ENCODE data around the gene KRT4. TPM values are rescaled to one million over a fixed set of nuclear protein-coding genes. Genes with fewer than 3 reads are reported as not detected.

The KRT4 gene
- total and polyA plus RNA-seq, 2 donors (not counting 3 experiments of a cell fraction or from before 2014, with no cell fraction given): not detected

GRCh38 chr12:52834727-52835001 lies 20.7 kb upstream of the KRT4 start:
- CTCF ChIA-PET: no interaction called here
- no TSS peak for BruUV-seq (replicated peaks)
- Histone ChIP-seq H3K36me3 (ENCODE audit: control insufficient read depth in 2 of 2, extremely low read depth in 1 of 2, insufficient read depth in 2 of 2, low read length in 2 of 2) (no peaks in the 10 kb centered on the region), H4K20me1 (replicated peaks; ENCODE audit: control insufficient read depth, extremely low read depth, insufficient read depth, low read length) (no peaks in the 10 kb centered on the region), H3K79me2 (ENCODE audit: control insufficient read depth, insufficient read depth, low read length) (no peaks in the 10 kb centered on the region), H3K4me3 (replicated peaks in 1 of 3; ENCODE audit: insufficient read depth in 1 of 3, low read depth in 1 of 3, low read length in 3 of 3) (no peak overlapping the region), H3K9me1 (replicated peaks; ENCODE audit: control insufficient read depth, extremely low read depth, insufficient read depth, low read length) (no peaks in the 10 kb centered on the region), H3K9me3 (replicated peaks; ENCODE audit: control insufficient read depth, insufficient read depth, low read length) (no peaks in the 10 kb centered on the region), H3K27ac (ENCODE audit: insufficient read depth, low read depth, low read length) (no peak overlapping the region), H3K4me1 (ENCODE audit: control insufficient read depth, extremely low read depth, insufficient read depth, low read length) (peaks cover 4% of the 10 kb centered on the region), H3K9ac (replicated peaks; ENCODE audit: extremely low read depth, insufficient read depth, low read length) (no peak overlapping the region), H3K27me3 (ENCODE audit: control insufficient read depth in 2 of 2, insufficient read depth in 2 of 2, low read length in 2 of 2) (peaks cover 2 to 3% of the 10 kb centered on the region in 2 experiments), H2AFZ (ENCODE audit: low read depth, low read length) (no peak overlapping the region), H3K4me2 (ENCODE audit: insufficient read depth, low read length) (no peak overlapping the region)
- no peak for DNase-seq (ENCODE audit: low read depth, low spot score)
- POLR2A ChIA-PET: no interaction called here
- intact Hi-C loops (cut with micrococcal nuclease) (no loop called here), dilution Hi-C loops (cut with MboI; ENCODE audit: extremely low pct_ligation_motif_present, low sequenced_read_pairs) (no loop called here)
- FAIRE-seq: no peak
- TF ChIP-seq, protein P1, sequence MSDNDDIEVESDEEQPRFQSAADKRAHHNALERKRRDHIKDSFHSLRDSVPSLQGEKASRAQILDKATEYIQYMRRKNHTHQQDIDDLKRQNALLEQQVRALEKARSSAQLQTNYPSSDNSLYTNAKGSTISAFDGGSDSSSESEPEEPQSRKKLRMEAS (IDR thresholded peaks at IDR 0.05; ENCODE audit: insufficient read depth, insufficient read length): no peak
- TF ChIP-seq MYC (IDR thresholded peaks at IDR 0.05; ENCODE audit: low read depth, low read length): no peak
- no peak for TF ChIP-seq JUN (IDR thresholded peaks at IDR 0.05; ENCODE audit: borderline replicate concordance, insufficient read depth, insufficient read length, low read depth)
- no peak for TF ChIP-seq POLR2A (IDR thresholded peaks at IDR 0.05; ENCODE audit: low read depth, low read length)
- no peak for TF ChIP-seq CTCF (IDR thresholded peaks at IDR 0.05; ENCODE audit: extremely low read depth in 1 of 2, insufficient read depth in 1 of 2, low read depth in 1 of 2, low read length in 2 of 2)
- TF ChIP-seq FOS (IDR thresholded peaks at IDR 0.05; ENCODE audit: borderline replicate concordance, insufficient read depth, low read length): no peak
- no peak for TF ChIP-seq POLR2AphosphoS5 (IDR thresholded peaks at IDR 0.05; ENCODE audit: insufficient read depth, low read depth, low read length)
